ENCODE results near the gene SGK1.
"Not testable (repeated sequence)": the region's sequence is repeated elsewhere in the genome, so short reads cannot be mapped to it uniquely, and the experiment has no call there.

SGK1 gene

DNA sequence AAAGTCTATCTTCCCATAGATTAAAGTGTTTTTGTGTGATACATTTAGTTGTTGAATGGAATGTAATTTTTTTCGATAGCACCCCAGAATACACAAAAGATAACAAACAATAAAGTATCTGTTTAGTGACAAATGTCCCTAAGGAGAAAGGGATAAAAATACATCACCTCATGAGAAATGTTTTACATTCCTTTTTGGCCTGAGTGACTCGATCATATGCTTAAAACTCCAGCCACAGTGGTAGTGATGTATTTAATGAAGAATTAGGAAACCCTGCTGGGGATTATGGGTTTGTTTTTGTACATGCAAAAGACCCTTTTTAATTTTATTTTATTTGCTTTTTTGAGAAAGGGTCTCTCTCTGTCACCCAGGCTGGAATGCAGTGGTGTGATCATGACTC lies 4.3 kb upstream of the SGK1 start:
- DNase-seq (ENCODE audit: extremely low spot score), result no peak
- ChIA-PET CTCF (no interaction called here), POLR2A (no interaction called here)

GRCh38 chr6:134321246-134321645 lies 3.3 kb upstream of the SGK1 start:
- TF ChIP-seq NFRKB (IDR thresholded peaks at IDR 0.05), result no peak
- TF ChIP-seq SP1 (IDR thresholded peaks at IDR 0.05), result no peak
- TF ChIP-seq ARNT (IDR thresholded peaks at IDR 0.05), result no peak
- TF ChIP-seq FOXM1 (IDR thresholded peaks at IDR 0.05; ENCODE audit: borderline replicate concordance), result no peak
- no peak for TF ChIP-seq TARDBP (IDR thresholded peaks at IDR 0.05)
- no peak for TF ChIP-seq ELF4 (IDR thresholded peaks at IDR 0.05)
- no peak for TF ChIP-seq FOXK2 (IDR thresholded peaks at IDR 0.05)
- no peak for TF ChIP-seq LEF1 (IDR thresholded peaks at IDR 0.05; ENCODE audit: borderline replicate concordance)
- no peak for TF ChIP-seq HDGF (IDR thresholded peaks at IDR 0.05; ENCODE audit: borderline replicate concordance)
- no peak for TF ChIP-seq L3MBTL2 (conservative IDR thresholded peaks at IDR 0.05)
- TF ChIP-seq SUZ12 (IDR thresholded peaks at IDR 0.05), result no peak
- no peak for TF ChIP-seq PKNOX1 (IDR thresholded peaks at IDR 0.05)
- no peak for TF ChIP-seq FOXA1 (IDR thresholded peaks at IDR 0.05)
- CTCF ChIA-PET, result no interaction called here
- POLR2A ChIA-PET, result no interaction called here
- DNase-seq (ENCODE audit: extremely low spot score), result no peak

More for the DNA sequence above, 4.3 kb upstream of the SGK1 start:
- no peak for TF ChIP-seq FOXA1 (IDR thresholded peaks at IDR 0.05)
- no peak for TF ChIP-seq TARDBP (IDR thresholded peaks at IDR 0.05)
- TF ChIP-seq CTBP1 (IDR thresholded peaks at IDR 0.05; ENCODE audit: borderline replicate concordance), result no peak
- TF ChIP-seq PKNOX1 (IDR thresholded peaks at IDR 0.05), result no peak
- TF ChIP-seq ELF4 (IDR thresholded peaks at IDR 0.05), result no peak
- TF ChIP-seq HDGF (IDR thresholded peaks at IDR 0.05; ENCODE audit: borderline replicate concordance), result no peak

- POLR2A ChIA-PET; CTCF ChIA-PET; DNase-seq (ENCODE audit: extremely low spot score): not testable (repeated sequence)
Observed at GRCh38 chr6:134319686-134320085, 1.8 kb upstream of the SGK1 start.

- ChIA-PET CTCF (no interaction called here), POLR2A (no interaction called here)
- no peak for TF ChIP-seq FOXA1 (IDR thresholded peaks at IDR 0.05)
- TF ChIP-seq CTBP1 (IDR thresholded peaks at IDR 0.05; ENCODE audit: borderline replicate concordance), result no peak
- TF ChIP-seq LEF1 (IDR thresholded peaks at IDR 0.05; ENCODE audit: borderline replicate concordance), result no peak
- no peak for TF ChIP-seq L3MBTL2 (conservative IDR thresholded peaks at IDR 0.05)
- no peak for TF ChIP-seq FOXK2 (IDR thresholded peaks at IDR 0.05)
- no peak for TF ChIP-seq TARDBP (IDR thresholded peaks at IDR 0.05)
- no peak for TF ChIP-seq ELF4 (IDR thresholded peaks at IDR 0.05)
- no peak for TF ChIP-seq ARNT (IDR thresholded peaks at IDR 0.05)
- TF ChIP-seq NFRKB (IDR thresholded peaks at IDR 0.05), result no peak
- no peak for TF ChIP-seq HDGF (IDR thresholded peaks at IDR 0.05; ENCODE audit: borderline replicate concordance)
- no peak for TF ChIP-seq ZNF384 (IDR thresholded peaks at IDR 0.05)
- no peak for TF ChIP-seq SUZ12 (IDR thresholded peaks at IDR 0.05)
- no peak for DNase-seq (ENCODE audit: extremely low spot score)
Observed at GRCh38 chr6:134318974-134319281, 1.0 kb upstream of the SGK1 start.

GRCh38 chr6:134318236-134318973 lies 493 bp upstream of the SGK1 start:
- CTCF ChIA-PET, result no interaction called here
- no peak for DNase-seq (ENCODE audit: extremely low spot score)
- POLR2A ChIA-PET, result no interaction called here
- TF ChIP-seq FOXK2 (IDR thresholded peaks at IDR 0.05), result no peak
- TF ChIP-seq CTBP1 (IDR thresholded peaks at IDR 0.05; ENCODE audit: borderline replicate concordance), result no peak
- no peak for TF ChIP-seq HDGF (IDR thresholded peaks at IDR 0.05; ENCODE audit: borderline replicate concordance)
- TF ChIP-seq FOXM1 (IDR thresholded peaks at IDR 0.05; ENCODE audit: borderline replicate concordance), result no peak
- no peak for TF ChIP-seq LEF1 (IDR thresholded peaks at IDR 0.05; ENCODE audit: borderline replicate concordance)
- TF ChIP-seq ARNT (IDR thresholded peaks at IDR 0.05), result no peak
- TF ChIP-seq BHLHE40 (IDR thresholded peaks at IDR 0.05; ENCODE audit: borderline replicate concordance), result no peak
- TF ChIP-seq TARDBP (IDR thresholded peaks at IDR 0.05), result no peak
- TF ChIP-seq ZNF384 (IDR thresholded peaks at IDR 0.05), result no peak
- no peak for TF ChIP-seq SP1 (IDR thresholded peaks at IDR 0.05)
- no peak for TF ChIP-seq SUZ12 (IDR thresholded peaks at IDR 0.05)
- no peak for TF ChIP-seq NFRKB (IDR thresholded peaks at IDR 0.05)
- no peak for TF ChIP-seq L3MBTL2 (conservative IDR thresholded peaks at IDR 0.05)
- TF ChIP-seq FOXA1 (IDR thresholded peaks at IDR 0.05), result no peak
- TF ChIP-seq PKNOX1 (IDR thresholded peaks at IDR 0.05), result no peak

DNA sequence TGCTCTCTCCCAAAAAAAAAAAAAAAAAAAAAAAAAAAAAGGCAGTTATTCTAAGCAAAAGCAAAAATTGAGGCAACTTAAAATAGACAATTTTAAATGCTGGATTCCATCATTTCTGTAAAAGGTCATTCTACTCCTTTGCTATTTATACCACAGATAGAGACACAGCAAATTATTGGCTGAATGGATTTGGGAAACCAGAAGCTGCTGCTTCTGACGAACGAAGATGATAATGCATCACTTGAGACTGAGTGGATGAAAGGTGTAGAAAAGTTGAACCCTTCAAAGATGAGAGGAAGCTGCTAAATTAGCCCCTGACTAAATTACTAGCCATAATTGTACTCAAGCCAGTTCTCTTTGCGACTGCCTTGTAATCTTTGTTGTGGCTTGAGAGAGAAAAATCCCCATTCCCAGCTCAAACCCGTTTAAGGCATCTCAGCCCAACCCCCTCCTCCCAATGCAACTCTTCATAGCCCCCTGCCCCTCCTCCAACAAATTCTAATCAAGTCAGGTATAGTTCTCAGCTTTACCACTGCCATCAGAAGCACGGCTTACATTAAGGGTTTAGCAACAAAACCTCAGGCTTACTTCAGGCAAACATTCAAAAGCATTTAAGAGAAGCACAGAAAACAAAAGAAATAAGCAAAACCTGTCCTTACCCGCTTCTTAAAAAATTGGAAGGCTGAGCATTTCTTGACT lies 1.0 kb downstream of the SGK1 start:
- ChIA-PET CTCF (interaction anchor here (0.5 kb wide), 1 partner anchor 58 kb away, joined by 4 read pairs; no protein-coding TSS in a partner anchor), POLR2A (no interaction called here)
- TF ChIP-seq BHLHE40 (IDR thresholded peaks at IDR 0.05; ENCODE audit: borderline replicate concordance) (no peak), ELF4 (IDR thresholded peaks at IDR 0.05) (no peak), SUZ12 (IDR thresholded peaks at IDR 0.05) (no peak), FOXK2 (IDR thresholded peaks at IDR 0.05) (no peak), PKNOX1 (IDR thresholded peaks at IDR 0.05) (no peak), L3MBTL2 (conservative IDR thresholded peaks at IDR 0.05) (no peak), FOXM1 (IDR thresholded peaks at IDR 0.05; ENCODE audit: borderline replicate concordance) (no peak), HDGF (IDR thresholded peaks at IDR 0.05; ENCODE audit: borderline replicate concordance) (no peak), FOXA1 (IDR thresholded peaks at IDR 0.05) (no peak), NFRKB (IDR thresholded peaks at IDR 0.05) (no peak), SP1 (IDR thresholded peaks at IDR 0.05) (no peak), CTBP1 (IDR thresholded peaks at IDR 0.05; ENCODE audit: borderline replicate concordance) (no peak), ARNT (IDR thresholded peaks at IDR 0.05) (no peak), ZNF384 (IDR thresholded peaks at IDR 0.05) (no peak), TARDBP (IDR thresholded peaks at IDR 0.05) (no peak), LEF1 (IDR thresholded peaks at IDR 0.05; ENCODE audit: borderline replicate concordance) (no peak)
- DNase-seq (ENCODE audit: extremely low spot score), result no peak

Measured in HEK293T (cell line).